HG02588 (cell line): ENCODE data around the gene TMEM209.
"Not testable (repeated sequence)": the region's sequence is repeated elsewhere in the genome, so short reads cannot be mapped to it uniquely, and the experiment has no call there.

ENCODE experiments used
- ATAC-seq: cut with Tn5 transposase; IDR thresholded peaks from one replicate; pipeline ENCODE4 v1.9.1; 2021; ENCODE audit warnings: mild to moderate bottlenecking, moderate library complexity; ENCODE audit not compliant: unreplicated experiment

The TMEM209 gene

GRCh38 chr7:130205084-130205947, at the start of gene TMEM209:
Gene TMEM209, minus strand, starts transcription at chr7:130205406. Its CDS starts 31 bp downstream, at chr7:130205375.
- peak; percentile 97 for ATAC-seq

- no peak for ATAC-seq
Observed at GRCh38 chr7:130254555-130254954, 49.3 kb upstream of the TMEM209 start.

GRCh38 chr7:130249626-130250025, 44.4 kb upstream of the TMEM209 start:
- not testable (repeated sequence) for ATAC-seq

GRCh38 chr7:130248842-130249241, 43.6 kb upstream of the TMEM209 start:
- ATAC-seq = not testable (repeated sequence)

GRCh38 chr7:130246491-130246890, 41.3 kb upstream of the TMEM209 start:
- ATAC-seq = not testable (repeated sequence)

GRCh38 chr7:130243486-130243885, 38.3 kb upstream of the TMEM209 start:
- not testable (repeated sequence) for ATAC-seq

- no peak for ATAC-seq
Observed at GRCh38 chr7:130242198-130243014, 37.2 kb upstream of the TMEM209 start.

GRCh38 chr7:130240240-130240639, 35.0 kb upstream of the TMEM209 start:
- no peak for ATAC-seq

- ATAC-seq = not testable (repeated sequence)
Observed at GRCh38 chr7:130236361-130236760, 31.2 kb upstream of the TMEM209 start.

GRCh38 chr7:130234078-130234477, 28.9 kb upstream of the TMEM209 start:
- ATAC-seq = no peak

GRCh38 chr7:130232209-130232608, 27.0 kb upstream of the TMEM209 start:
- ATAC-seq = no peak

- no peak for ATAC-seq
Observed at GRCh38 chr7:130231792-130232191, 26.6 kb upstream of the TMEM209 start.

- ATAC-seq = not testable (repeated sequence)
Observed at GRCh38 chr7:130229981-130230380, 24.8 kb upstream of the TMEM209 start.

GRCh38 chr7:130228840-130229502, 23.8 kb upstream of the TMEM209 start:
- no peak for ATAC-seq

- ATAC-seq = no peak
Observed at GRCh38 chr7:130227883-130228575, 22.8 kb upstream of the TMEM209 start.

- no peak for ATAC-seq
Observed at GRCh38 chr7:130226333-130226732, 21.1 kb upstream of the TMEM209 start.

GRCh38 chr7:130224923-130225322, 19.7 kb upstream of the TMEM209 start:
- ATAC-seq = not testable (repeated sequence)

GRCh38 chr7:130224210-130224609, 19.0 kb upstream of the TMEM209 start:
- no peak for ATAC-seq

- ATAC-seq = no peak
Observed at GRCh38 chr7:130223646-130224045, 18.4 kb upstream of the TMEM209 start.

- no peak for ATAC-seq
Observed at GRCh38 chr7:130221746-130222145, 16.5 kb upstream of the TMEM209 start.

GRCh38 chr7:130219871-130220270, 14.7 kb upstream of the TMEM209 start:
- ATAC-seq = no peak
